ENCODE data around the gene C4BPA.

C4BPA gene

GRCh38 chr1:207077012-207077411 lies 27.0 kb upstream of the C4BPA start:
- no peak for DNase-seq (ENCODE audit: low read depth in 2 of 3, low spot score in 2 of 3)

- peak in 1 of 3 experiments; percentile 40 for DNase-seq (ENCODE audit: low read depth in 2 of 3, low spot score in 2 of 3)
These were observed 26.3 kb upstream of the C4BPA start for GRCh38 chr1:207077470-207078377.

GRCh38 chr1:207078578-207079132 lies 25.4 kb upstream of the C4BPA start:
- no peak for DNase-seq (ENCODE audit: low read depth in 2 of 3, low spot score in 2 of 3)

GRCh38 chr1:207079706-207080241 lies 24.3 kb upstream of the C4BPA start:
- DNase-seq (ENCODE audit: low read depth in 2 of 3, low spot score in 2 of 3), result no peak

GRCh38 chr1:207081088-207081487 lies 22.9 kb upstream of the C4BPA start:
- no peak for DNase-seq (ENCODE audit: low read depth in 2 of 3, low spot score in 2 of 3)

GRCh38 chr1:207081806-207082205 lies 22.2 kb upstream of the C4BPA start:
- DNase-seq (ENCODE audit: low read depth in 2 of 3, low spot score in 2 of 3), result no peak

- DNase-seq (ENCODE audit: low read depth in 2 of 3, low spot score in 2 of 3), result no peak
These were observed 19.8 kb upstream of the C4BPA start for GRCh38 chr1:207084232-207084631.

- no peak for DNase-seq (ENCODE audit: low read depth in 2 of 3, low spot score in 2 of 3)
These were observed 19.3 kb upstream of the C4BPA start for GRCh38 chr1:207084701-207085180.

GRCh38 chr1:207085887-207086286 lies 18.1 kb upstream of the C4BPA start:
- DNase-seq (ENCODE audit: low read depth in 2 of 3, low spot score in 2 of 3), result no peak

GRCh38 chr1:207088161-207088560 lies 15.9 kb upstream of the C4BPA start:
- DNase-seq (ENCODE audit: low read depth in 2 of 3, low spot score in 2 of 3), result no peak

GRCh38 chr1:207088701-207089626 lies 15.1 kb upstream of the C4BPA start, which contains the start of gene C4BPB:
C4BPB (plus strand) TSS chr1:207088860; CDS start chr1:207089532, 672 bp downstream.
- DNase-seq (ENCODE audit: low read depth in 2 of 3, low spot score in 2 of 3), result no peak

GRCh38 chr1:207089627-207090355 lies 14.2 kb upstream of the C4BPA start:
- no peak for DNase-seq (ENCODE audit: low read depth in 2 of 3, low spot score in 2 of 3)

GRCh38 chr1:207091200-207091908 lies 12.7 kb upstream of the C4BPA start:
- DNase-seq (ENCODE audit: low read depth in 2 of 3, low spot score in 2 of 3), result no peak

GRCh38 chr1:207093944-207094343 lies 10.1 kb upstream of the C4BPA start:
- no peak for DNase-seq (ENCODE audit: low read depth in 2 of 3, low spot score in 2 of 3)

- peak in 1 of 3 experiments; percentile 12 for DNase-seq (ENCODE audit: low read depth in 2 of 3, low spot score in 2 of 3)
These were observed 6.1 kb upstream of the C4BPA start for GRCh38 chr1:207097871-207098324.

GRCh38 chr1:207101720-207102119 lies 2.3 kb upstream of the C4BPA start:
- no peak for DNase-seq (ENCODE audit: low read depth in 2 of 3, low spot score in 2 of 3)

- no peak for DNase-seq (ENCODE audit: low read depth in 2 of 3, low spot score in 2 of 3)
These were observed 1.9 kb upstream of the C4BPA start for GRCh38 chr1:207102146-207102545.

- DNase-seq (ENCODE audit: low read depth in 2 of 3, low spot score in 2 of 3), result no peak
These were observed 1.4 kb upstream of the C4BPA start for GRCh38 chr1:207102659-207103058.

GRCh38 chr1:207109004-207109403 lies 5.0 kb downstream of the C4BPA start:
- DNase-seq (ENCODE audit: low read depth in 2 of 3, low spot score in 2 of 3), result no peak

All from activated CD8-positive, alpha-beta memory T cell treated with anti-CD3 and anti-CD28 coated beads for 48 hours (primary cell).